Measurements from ENCODE around the gene SRP68.

GRCh38 chr17:76013377-76013932, 58.9 kb downstream of the SRP68 start:
- TF ChIP-seq GATA2 (IDR thresholded peaks at IDR 0.05; ENCODE audit: low read depth, low read length) (no peak), GATA3 (IDR thresholded peaks at IDR 0.05; ENCODE audit: low read depth, low read length) (no peak)

Data from SH-SY5Y (cell line).